ENCODE measurements around the gene ADM.

The ADM gene

DNA sequence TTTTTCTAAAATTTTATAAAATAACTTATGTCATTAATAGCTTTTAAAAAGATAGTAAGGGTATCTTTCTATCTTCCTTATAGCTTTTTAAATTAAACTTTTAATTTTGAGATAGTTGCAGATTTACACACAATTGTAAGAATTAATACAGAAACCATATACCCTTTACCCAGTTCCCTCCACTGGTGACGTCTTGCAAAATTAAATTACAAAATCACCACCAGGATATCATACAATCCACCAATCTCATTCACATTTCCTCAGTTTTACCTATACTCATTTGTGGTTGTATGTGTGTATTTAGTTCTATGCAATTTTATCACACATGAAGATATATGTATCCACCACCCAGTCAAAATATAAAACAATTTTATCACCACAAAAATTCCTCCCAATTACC is 20.9 kb upstream of the ADM start:
- Mint-ChIP-seq H3K9me3 (no peaks in the 10 kb centered on the region), H3K27ac (no peak overlapping the region), H3K36me3 (no peaks in the 10 kb centered on the region), H3K4me3 (no peak overlapping the region), H3K4me1 (peaks cover 7% of the 10 kb centered on the region), H3K27me3 (peaks cover 17% of the 10 kb centered on the region)
- CTCF ChIA-PET: interaction anchor here (1.3 kb wide), 1 partner anchor 15 kb away, joined by 3 read pairs; no protein-coding TSS in a partner anchor
- no peak for DNase-seq

DNA sequence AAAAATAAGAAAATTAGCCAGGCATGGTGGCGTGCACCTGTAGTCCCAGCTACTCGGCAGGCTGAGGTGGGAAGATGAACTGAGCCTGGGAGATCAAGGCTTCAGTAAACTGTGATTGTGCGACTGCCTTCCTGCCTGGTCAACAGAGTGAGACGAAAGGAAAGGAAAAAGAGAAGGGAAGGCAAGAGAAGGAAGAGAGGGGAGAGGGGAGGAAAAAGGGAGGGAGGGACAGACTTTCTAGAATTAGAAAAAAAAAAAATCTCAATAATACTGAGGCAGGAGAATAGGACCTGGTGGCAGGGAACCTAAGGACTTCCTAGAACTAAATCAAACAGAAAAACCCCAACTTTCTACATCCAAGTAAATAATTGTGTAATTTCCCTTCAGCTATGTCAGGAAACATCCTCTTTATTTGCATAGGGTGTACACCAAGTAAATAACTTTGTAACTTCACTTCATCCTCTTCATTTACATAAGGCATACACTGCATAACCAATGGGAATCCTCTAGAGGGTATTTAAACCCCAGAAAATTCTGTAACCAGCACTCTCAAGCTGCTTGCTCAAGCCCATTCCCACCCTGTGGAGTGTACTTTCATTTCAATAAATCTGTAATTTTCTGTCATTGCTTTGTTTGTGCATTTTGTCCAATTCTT is 19.6 kb upstream of the ADM start:
- Mint-ChIP-seq H3K36me3 (no peaks in the 10 kb centered on the region), H3K27me3 (peaks cover 17% of the 10 kb centered on the region), H3K4me3 (no peak overlapping the region), H3K27ac (no peak overlapping the region), H3K4me1 (peaks cover 7% of the 10 kb centered on the region), H3K9me3 (no peaks in the 10 kb centered on the region)
- no peak for DNase-seq
- CTCF ChIA-PET: no interaction called here

DNA sequence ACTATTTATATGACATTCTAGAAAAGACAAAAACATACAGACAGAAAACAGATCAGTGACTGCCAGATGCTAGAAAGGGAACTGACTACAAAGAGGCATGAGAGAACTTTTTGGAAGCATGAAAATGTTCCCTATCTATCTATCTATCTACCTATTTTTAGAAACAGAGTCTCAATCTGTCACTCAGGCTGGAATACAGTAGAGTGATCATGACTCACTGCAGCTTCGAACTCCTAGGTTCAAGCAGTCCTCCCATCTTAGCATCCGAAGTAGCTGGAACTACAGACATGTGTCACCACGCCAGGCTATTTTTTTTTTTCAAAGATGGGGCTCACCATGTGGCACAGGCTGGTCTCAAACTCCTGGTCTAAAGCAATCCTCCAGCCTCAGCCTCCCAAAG is 17.7 kb upstream of the ADM start:
- Mint-ChIP-seq H3K9me3 (no peaks in the 10 kb centered on the region), H3K4me3 (no peak overlapping the region), H3K4me1 (peaks cover 14% of the 10 kb centered on the region), H3K36me3 (no peaks in the 10 kb centered on the region), H3K27me3 (peaks cover 20% of the 10 kb centered on the region), H3K27ac (no peak overlapping the region)
- DNase-seq: no peak
- CTCF ChIA-PET: interaction anchor here (1.1 kb wide), 1 partner anchor 11 kb away, joined by 4 read pairs; no protein-coding TSS in a partner anchor

DNA sequence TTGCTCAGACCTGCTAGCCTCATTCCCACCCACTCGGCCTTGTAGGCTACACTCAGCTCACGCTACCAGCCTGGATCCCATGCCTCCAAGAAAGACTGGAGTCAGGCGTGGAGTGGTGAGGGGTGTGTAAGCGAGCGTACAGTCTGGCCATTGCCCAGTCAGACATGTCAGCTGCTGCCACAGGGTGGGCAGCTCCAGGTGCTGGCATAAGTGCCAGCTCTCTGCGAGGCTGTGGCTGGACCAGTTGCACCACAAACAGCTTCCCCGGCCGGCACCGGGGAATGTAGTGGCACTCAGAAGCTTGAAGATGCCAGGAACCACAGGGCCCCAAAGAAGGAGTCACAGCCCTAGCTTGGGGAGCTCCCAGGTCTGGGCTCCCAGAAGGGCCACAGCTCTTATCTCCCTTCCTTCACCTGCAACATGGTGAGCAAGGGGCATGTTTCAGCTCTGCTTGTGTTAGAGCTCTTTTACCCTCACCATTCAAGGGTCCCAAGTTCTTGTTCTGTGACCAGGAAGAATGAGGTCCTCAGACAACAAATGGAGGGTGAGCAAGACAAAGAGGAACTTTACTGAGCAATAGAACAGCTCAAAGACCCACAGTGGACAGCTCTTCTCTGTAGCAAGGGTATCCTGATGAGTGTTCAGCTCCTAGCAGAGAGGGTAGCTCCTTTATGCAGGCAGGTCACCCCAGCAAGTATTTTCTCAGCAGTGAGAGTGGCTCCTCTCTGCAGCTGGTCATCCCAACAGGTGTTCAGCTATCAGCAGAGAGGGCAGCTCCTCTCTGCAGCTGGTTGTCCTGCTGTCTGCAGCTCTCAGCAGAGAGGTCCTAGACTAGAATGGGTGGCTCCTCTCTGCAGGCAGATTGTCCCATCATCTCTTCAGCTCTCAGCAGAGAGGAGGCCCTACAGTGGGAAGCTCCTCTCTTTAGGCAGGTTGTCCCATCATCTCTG is 16.8 kb upstream of the ADM start:
- Mint-ChIP-seq H3K36me3 (no peaks in the 10 kb centered on the region), H3K4me3 (no peak overlapping the region), H3K4me1 (peaks cover 20% of the 10 kb centered on the region), H3K9me3 (no peaks in the 10 kb centered on the region), H3K27ac (no peak overlapping the region), H3K27me3 (peaks cover 29% of the 10 kb centered on the region)
- CTCF ChIA-PET: interaction anchor here (0.8 to 1.1 kb wide), 2 partner anchors 10 to 13 kb away, joined by 3 to 4 read pairs; no protein-coding TSS in a partner anchor
- DNase-seq: no peak

DNA sequence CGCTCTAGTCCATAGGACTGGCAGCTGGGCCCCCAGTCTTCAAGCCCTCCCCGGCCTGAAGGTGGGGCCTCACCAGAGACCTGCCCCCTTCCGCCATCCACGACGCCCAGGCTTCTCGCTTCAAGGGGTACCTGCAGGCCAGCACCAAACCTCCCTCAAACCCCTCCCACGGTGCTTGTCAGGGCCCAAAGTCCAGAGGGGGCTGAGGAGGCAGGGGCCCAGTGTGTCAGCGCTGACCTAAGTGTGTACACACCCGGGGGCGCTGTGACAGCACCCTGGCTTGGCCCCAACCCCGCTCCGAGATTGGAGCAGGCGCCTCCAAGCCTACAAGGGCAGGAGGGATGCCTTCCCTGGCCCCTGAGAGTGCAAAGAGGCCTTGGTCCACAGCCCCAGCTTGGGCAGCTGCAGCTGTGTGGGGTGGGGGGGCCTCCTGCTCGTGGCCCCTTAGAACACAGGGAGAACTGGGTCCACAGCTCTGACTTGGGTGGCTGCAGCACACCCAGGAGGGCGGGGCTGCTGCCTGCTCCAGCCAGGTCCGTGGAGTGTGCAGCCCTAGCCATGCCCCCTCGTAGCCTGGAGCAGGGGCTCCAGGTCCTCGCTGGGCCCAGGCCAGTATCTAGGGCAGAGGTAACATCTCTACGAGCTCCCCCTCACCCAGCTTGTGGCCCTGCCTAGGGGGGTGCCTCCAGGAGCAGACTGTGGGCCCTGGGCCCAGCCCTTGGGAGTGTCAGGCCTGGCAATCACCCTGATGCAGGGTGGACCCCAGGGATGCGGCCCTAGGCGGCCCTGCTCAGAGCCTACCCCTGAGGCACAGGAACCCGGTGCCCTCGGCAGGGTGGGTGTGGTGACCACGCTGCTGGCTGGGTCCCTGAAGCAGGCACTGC is 15.8 kb upstream of the ADM start:
- Mint-ChIP-seq H3K36me3 (no peaks in the 10 kb centered on the region), H3K27me3 (peaks cover 34% of the 10 kb centered on the region), H3K4me3 (no peak overlapping the region), H3K9me3 (no peaks in the 10 kb centered on the region), H3K27ac (no peak overlapping the region), H3K4me1 (peaks cover 23% of the 10 kb centered on the region)
- CTCF ChIA-PET: interaction anchor here (1.1 kb wide), 1 partner anchor 8 kb away, joined by 3 read pairs; no protein-coding TSS in a partner anchor
- no peak for DNase-seq

DNA sequence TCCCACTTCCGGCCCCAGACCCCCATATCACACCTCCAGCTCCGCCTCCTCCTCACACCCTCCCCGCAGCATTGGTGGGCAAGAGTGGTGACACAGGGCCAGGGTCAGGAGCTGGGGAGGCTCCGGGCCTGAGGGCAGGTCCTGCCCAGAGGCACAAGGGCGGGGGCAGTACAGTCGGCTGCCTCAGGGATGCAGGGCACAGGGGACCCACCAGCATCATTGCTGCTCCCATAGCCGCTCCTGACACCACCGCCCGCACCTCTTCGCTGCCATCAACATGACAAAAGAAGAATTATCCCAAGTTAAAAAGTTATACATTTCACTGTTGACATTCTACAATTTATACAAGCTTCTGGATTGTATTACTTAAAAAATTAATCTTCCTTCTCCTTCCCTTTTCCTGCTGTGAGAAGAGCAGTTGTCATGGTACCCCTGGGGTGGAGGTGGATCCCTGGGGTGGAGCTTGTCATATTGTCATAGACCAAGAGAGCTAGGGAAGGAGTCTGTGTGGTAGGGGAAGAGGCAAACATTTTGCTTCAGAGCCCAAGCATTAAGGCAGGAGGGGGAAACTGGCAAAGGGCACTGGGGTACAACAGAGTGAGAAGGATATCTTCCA is 15.0 kb upstream of the ADM start:
- Mint-ChIP-seq H3K27ac (no peak overlapping the region), H3K4me1 (peaks cover 27% of the 10 kb centered on the region), H3K4me3 (no peak overlapping the region), H3K36me3 (no peaks in the 10 kb centered on the region), H3K27me3 (peaks cover 41% of the 10 kb centered on the region), H3K9me3 (no peaks in the 10 kb centered on the region)
- DNase-seq: no peak
- CTCF ChIA-PET: interaction anchor here (1.1 to 1.4 kb wide), 2 partner anchors 9 to 18 kb away, joined by 3 to 4 read pairs; no protein-coding TSS in a partner anchor

DNA sequence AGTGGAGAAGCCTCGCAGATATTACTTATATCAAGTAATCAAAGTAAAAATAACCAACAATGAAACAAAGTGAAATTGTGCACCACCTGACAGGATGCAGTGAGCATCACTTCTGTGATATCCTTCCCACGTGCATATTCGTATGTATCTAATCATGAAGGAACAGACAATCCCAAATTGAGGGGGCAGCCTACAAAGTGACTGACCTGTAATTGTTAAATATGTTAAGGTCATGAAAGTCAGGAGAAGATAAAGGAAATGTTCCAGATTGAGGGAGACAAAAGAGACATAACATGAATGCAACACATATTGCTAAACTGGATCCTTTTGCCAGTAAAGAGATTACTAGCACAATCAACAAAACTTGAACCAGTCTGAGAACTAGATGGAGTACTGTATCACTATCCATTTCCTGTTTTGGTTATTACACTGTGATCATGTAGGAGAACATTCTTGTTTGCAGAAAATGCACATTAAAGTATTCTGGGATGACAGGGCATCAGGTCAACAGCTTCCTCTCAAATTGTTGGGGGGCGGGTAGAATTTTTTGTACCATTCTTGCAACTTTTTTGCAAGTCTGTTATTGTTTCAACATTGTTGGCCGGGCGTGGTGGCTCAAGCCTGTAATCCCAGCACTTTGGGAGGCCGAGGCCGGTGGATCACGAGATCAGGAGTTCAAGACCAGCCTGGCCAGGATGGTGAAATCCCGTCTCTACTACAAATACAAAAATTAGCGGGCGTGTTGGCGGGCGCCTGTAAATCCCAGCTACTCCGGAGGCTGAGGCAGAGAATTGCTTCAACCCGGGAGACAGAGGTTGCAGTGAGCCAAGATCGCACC is 12.9 kb upstream of the ADM start:
- Mint-ChIP-seq H3K4me1 (peaks cover 30% of the 10 kb centered on the region), H3K4me3 (peak overlapping the region; percentile 0), H3K36me3 (no peaks in the 10 kb centered on the region), H3K27ac (no peak overlapping the region), H3K27me3 (peaks cover 58% of the 10 kb centered on the region), H3K9me3 (no peaks in the 10 kb centered on the region)
- no peak for DNase-seq
- CTCF ChIA-PET: interaction anchor here (1.2 kb wide), 1 partner anchor 10 kb away, joined by 3 read pairs; no protein-coding TSS in a partner anchor

DNA sequence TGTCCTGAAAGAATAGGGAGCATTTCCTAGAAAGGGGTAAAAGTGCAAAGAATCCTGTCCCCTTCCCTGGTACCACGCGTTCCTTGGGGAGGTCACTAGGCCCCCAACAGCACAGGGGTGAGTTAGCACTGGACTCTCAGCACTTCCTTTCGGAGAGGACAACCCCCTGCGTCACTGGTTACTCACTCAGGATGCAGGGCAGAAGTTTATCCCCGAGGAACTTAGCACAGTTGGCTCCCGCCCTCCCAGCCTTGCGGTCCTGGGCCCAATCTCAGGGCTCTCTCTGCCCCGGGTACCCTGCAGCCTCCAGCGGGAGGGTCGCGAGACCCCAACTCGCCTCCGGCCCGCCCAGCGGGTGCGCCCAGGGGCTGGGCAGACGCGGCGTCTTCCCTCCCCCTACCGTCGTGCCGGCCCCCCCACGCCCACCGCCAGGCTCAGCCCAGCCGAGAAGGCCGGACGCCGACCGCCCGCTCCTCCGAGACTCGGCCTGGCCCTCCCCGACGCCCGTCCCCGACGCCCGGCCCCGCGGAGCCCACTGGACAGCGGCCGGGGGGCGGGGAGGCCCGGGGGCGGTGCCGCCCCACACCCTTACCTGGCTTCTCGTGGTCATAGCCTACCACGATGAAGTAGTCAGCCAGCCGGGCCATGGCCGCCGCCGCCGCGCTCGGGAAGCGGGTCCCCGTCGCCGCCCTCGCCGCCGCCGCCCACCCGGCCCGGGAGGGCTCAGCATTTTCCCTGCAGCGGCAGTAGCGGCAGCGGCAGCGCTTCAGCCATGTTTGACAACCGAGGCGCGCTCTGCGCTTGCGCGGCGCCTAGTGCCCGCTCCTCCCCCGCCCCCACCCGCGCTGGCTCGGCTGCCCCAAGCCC is 11.2 kb upstream of the ADM start, which contains the start of gene SBF2:
SBF2 (minus strand) TSS at position 797 of the 867 bp plus-strand sequence; CDS start at position 647, 150 bp downstream.
- H3K27ac Mint-ChIP-seq: no peak within 1 kb of the TSS
- peak within 1 kb of the TSS; percentile 74 for H3K4me3 Mint-ChIP-seq
- no peaks in the 10 kb centered on the region for H3K36me3 Mint-ChIP-seq
- peaks cover 64% of the 10 kb centered on the region for H3K27me3 Mint-ChIP-seq
- peak; percentile 83 for DNase-seq
- no peaks in the 10 kb centered on the region for H3K9me3 Mint-ChIP-seq
- CTCF ChIA-PET: interaction anchor here (1.2 kb wide), 1 partner anchor 9 kb away, joined by 3 read pairs; no protein-coding TSS in a partner anchor
- peaks cover 37% of the 10 kb centered on the region for H3K4me1 Mint-ChIP-seq

DNA sequence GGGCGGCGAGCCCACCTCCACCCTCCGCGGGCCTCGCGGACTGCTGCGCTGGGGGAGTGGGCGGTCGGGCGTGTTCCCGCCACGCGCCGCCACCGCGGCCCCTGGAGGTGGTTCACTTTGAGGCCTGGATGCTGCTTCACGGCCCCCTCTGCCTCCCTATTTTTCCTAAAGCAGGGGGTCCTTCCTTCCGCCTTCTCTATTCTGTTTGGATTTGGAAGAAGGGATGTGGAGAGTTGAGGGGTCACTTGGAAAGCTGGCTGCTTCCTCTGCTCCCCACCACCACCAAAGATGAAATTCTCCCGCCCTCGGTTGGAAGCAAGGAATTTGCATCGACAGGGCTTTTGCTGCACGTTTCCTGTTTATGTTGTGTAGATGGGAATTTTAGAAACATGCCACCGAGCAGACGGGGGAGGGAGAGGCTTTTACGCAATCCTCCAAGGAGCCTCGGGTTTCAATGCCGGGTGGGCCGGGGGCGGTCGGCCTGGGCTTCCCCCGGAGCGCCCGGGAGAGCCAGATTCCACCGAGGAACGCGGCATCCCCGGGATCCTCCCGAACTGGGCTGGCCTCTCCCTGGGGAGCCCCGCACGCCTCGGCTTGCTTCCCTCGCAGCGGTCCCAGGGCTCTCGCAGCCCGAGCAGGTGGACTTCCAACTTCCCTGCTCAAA is 10.5 kb upstream of the ADM start:
- Mint-ChIP-seq H3K9me3 (no peaks in the 10 kb centered on the region), H3K4me3 (peak overlapping the region; percentile 74), H3K4me1 (peaks cover 41% of the 10 kb centered on the region), H3K36me3 (no peaks in the 10 kb centered on the region), H3K27me3 (peaks cover 66% of the 10 kb centered on the region), H3K27ac (no peak overlapping the region)
- DNase-seq: no peak
- CTCF ChIA-PET: no interaction called here

DNA sequence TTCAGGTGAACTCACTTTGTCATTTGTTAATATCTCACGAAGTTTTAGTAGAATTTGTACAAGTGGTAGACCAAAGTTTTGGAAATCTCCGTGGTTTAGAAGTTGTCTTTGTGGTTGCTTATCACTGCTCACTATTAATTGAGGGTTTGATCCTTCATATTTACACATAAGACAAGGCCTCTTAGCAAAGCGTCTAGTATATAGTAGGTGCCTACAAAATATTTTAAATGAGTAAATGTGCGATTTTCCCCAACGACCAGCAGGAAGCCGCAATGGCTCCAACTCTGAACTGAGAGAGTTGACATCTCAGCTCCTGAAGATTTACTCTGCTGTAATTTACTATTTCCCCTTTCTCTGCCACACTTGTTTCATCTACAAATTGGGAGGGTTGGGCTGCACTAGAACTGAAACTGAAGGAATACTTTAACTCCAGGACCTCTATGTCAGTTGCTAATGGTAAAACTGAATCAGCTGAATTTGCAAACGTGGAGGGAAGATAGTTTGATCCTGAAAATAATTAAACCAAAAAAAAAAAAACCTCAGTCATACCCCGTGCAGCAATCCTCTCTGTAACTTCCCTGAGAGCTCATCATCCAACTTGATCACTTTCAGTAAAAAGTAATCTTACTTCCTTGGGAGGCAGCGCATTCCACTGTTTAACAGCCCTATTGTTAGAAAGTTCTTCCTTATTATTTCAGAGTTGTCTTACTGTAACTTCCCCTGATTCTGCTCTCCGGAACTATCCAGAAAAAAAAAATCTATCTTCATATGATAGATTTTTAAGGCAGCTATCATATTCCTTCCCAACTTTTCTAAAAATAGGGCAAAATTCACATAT is 9.6 kb upstream of the ADM start:
- Mint-ChIP-seq H3K27ac (no peak overlapping the region), H3K27me3 (peaks cover 72% of the 10 kb centered on the region), H3K4me3 (peak overlapping the region; percentile 66), H3K4me1 (peaks cover 43% of the 10 kb centered on the region), H3K36me3 (no peaks in the 10 kb centered on the region), H3K9me3 (no peaks in the 10 kb centered on the region)
- CTCF ChIA-PET: interaction anchor here (0.6 to 1.9 kb wide), 2 partner anchors 9 to 72 kb away, joined by 3 to 6 read pairs; no protein-coding TSS in a partner anchor
- no peak for DNase-seq

DNA sequence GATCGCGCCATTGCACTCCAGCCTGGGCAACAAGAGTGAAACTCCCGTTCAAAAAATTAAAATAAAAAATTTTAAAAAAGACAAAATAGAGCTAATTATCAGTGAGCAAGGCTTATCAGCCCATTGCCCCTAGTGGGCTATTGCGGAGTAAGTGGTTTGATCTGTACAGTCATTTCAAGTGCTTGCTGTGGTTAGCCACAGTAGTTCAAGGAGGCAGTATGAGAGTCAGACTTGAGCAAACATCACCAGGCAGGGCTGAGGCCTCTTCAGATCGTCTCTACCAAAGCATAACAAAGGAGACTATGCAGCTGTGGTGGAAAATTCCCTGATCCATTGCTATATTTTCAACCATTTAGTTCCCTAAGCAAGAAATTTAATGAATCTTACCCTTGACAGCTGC is 6.5 kb upstream of the ADM start:
- Mint-ChIP-seq H3K36me3 (peaks cover 2% of the 10 kb centered on the region), H3K4me3 (no peak overlapping the region), H3K27me3 (peaks cover 85% of the 10 kb centered on the region), H3K4me1 (peaks cover 40% of the 10 kb centered on the region), H3K27ac (no peak overlapping the region), H3K9me3 (no peaks in the 10 kb centered on the region)
- peak; percentile 68 for DNase-seq
- CTCF ChIA-PET: interaction anchor here (0.8 to 2.3 kb wide), 6 partner anchors 9 to 697 kb away, joined by 3 to 7 read pairs (median 4); no protein-coding TSS in a partner anchor
